Measurements from ENCODE around the gene FAP. TPM values are rescaled to one million over a fixed set of nuclear protein-coding genes. Genes with fewer than 3 reads are reported as not detected.

The FAP gene
- total RNA-seq, 1 experiment from 2014 or later = not detected

DNA sequence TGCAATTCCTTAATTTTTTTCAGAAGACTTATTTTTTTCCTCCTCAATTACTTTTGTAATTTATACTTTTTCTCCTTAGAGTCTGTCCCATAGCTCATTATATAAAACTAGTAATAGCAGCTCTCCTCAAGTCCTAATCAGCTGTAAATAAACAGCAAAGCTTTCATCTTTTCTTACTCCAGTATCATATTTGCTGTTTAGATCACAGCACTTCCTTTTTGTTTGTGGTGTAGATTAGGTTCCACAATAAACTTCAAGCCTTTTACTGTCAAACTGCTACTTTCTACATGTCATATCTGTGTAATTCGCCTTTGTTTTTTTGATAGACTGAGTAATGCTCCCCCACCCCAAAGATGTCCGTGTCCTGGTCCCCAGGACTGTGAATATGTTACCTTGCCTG lies 116.7 kb downstream of the FAP start:
- no TSS peak for BruUV-seq (replicated peaks)
- ATAC-seq (no peak), DNase-seq (no peak)
- no peak overlapping the region for H3K4me3 ChIP-seq (ENCODE audit: low read length)
- H3K4me1 ChIP-seq (ENCODE audit: insufficient read depth, low read length) = no peaks in the 10 kb centered on the region
- H3K9me2 ChIP-seq (replicated peaks; ENCODE audit: low read length) = no peaks in the 10 kb centered on the region
- H2AFZ ChIP-seq (ENCODE audit: low read length) = no peak overlapping the region
- no peak overlapping the region for H3K27ac ChIP-seq (ENCODE audit: low read length)
- H3F3A ChIP-seq (ENCODE audit: low read length, unreplicated experiment) = no peaks in the 10 kb centered on the region
- no peaks in the 10 kb centered on the region for H3K9me3 ChIP-seq (ENCODE audit: low read length)
- H3K9ac ChIP-seq (ENCODE audit: low read length) = no peak overlapping the region
- POLR2A ChIA-PET (ENCODE audit: unreplicated experiment) = no interaction called here
- H3K4me2 ChIP-seq (ENCODE audit: low read length) = no peak overlapping the region
- CTCF ChIA-PET = no interaction called here
- TF ChIP-seq EZH2 (IDR thresholded peaks at IDR 0.05; ENCODE audit: low read length, unreplicated experiment) (no peak), EZH2phosphoT487 (IDR thresholded peaks at IDR 0.05; ENCODE audit: borderline replicate concordance, low read length) (no peak)
- TF ChIP-seq, protein P1, sequence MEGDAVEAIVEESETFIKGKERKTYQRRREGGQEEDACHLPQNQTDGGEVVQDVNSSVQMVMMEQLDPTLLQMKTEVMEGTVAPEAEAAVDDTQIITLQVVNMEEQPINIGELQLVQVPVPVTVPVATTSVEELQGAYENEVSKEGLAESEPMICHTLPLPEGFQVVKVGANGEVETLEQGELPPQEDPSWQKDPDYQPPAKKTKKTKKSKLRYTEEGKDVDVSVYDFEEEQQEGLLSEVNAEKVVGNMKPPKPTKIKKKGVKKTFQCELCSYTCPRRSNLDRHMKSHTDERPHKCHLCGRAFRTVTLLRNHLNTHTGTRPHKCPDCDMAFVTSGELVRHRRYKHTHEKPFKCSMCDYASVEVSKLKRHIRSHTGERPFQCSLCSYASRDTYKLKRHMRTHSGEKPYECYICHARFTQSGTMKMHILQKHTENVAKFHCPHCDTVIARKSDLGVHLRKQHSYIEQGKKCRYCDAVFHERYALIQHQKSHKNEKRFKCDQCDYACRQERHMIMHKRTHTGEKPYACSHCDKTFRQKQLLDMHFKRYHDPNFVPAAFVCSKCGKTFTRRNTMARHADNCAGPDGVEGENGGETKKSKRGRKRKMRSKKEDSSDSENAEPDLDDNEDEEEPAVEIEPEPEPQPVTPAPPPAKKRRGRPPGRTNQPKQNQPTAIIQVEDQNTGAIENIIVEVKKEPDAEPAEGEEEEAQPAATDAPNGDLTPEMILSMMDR (conservative IDR thresholded peaks at IDR 0.05; ENCODE audit: low read depth, low read length) = no peak
- H3K27me3 ChIP-seq (ENCODE audit: low read length) = no peaks in the 10 kb centered on the region
- H3K79me2 ChIP-seq (ENCODE audit: low read length) = no peaks in the 10 kb centered on the region
- no peaks in the 10 kb centered on the region for H4K20me1 ChIP-seq (ENCODE audit: low read length)
- H3K36me3 ChIP-seq (ENCODE audit: low read depth, low read length) = no peaks in the 10 kb centered on the region
- intact Hi-C loops (cut with micrococcal nuclease) = no loop called here

DNA sequence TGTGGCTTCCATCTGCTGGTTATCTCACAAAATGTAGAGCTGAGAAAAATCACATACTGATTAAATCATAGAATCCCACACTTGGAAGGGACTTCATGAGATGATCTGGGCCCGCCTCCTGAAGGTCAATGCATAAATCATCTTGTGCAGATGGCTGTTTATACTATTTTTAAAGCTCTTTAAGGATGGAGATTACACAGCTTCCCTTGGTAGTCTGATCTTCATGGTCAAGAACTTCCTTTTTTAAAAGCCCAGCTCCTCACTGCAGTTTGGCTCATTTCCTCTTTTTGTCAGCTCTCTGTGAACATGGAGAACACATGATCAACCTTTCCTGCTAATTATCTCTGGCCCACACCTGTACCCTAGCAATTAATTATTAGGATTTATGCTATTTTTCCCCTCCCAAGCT lies 117.1 kb downstream of the FAP start:
- POLR2A ChIA-PET (ENCODE audit: unreplicated experiment) = no interaction called here
- no peaks in the 10 kb centered on the region for H3K36me3 ChIP-seq (ENCODE audit: low read depth, low read length)
- H3K9me3 ChIP-seq (ENCODE audit: low read length) = no peaks in the 10 kb centered on the region
- no peaks in the 10 kb centered on the region for H3K9me2 ChIP-seq (replicated peaks; ENCODE audit: low read length)
- no peak for DNase-seq
- H3K27me3 ChIP-seq (ENCODE audit: low read length) = no peaks in the 10 kb centered on the region
- no TSS peak for BruUV-seq (replicated peaks)
- CTCF ChIA-PET = interaction anchor here (0.6 kb wide), 4 partner anchors 21 to 546 kb away, joined by 3 to 14 read pairs (median 4); no protein-coding TSS in a partner anchor
- no peaks in the 10 kb centered on the region for H3F3A ChIP-seq (ENCODE audit: low read length, unreplicated experiment)
- no peak overlapping the region for H3K4me2 ChIP-seq (ENCODE audit: low read length)
- H3K4me1 ChIP-seq (ENCODE audit: insufficient read depth, low read length) = no peaks in the 10 kb centered on the region
- H3K4me3 ChIP-seq (ENCODE audit: low read length) = no peak overlapping the region
- TF ChIP-seq EZH2 (IDR thresholded peaks at IDR 0.05; ENCODE audit: low read length, unreplicated experiment) (no peak), EZH2phosphoT487 (IDR thresholded peaks at IDR 0.05; ENCODE audit: borderline replicate concordance, low read length) (no peak)
- TF ChIP-seq, protein P1 (conservative IDR thresholded peaks at IDR 0.05; ENCODE audit: low read depth, low read length) = no peak
- no peaks in the 10 kb centered on the region for H3K79me2 ChIP-seq (ENCODE audit: low read length)
- H4K20me1 ChIP-seq (ENCODE audit: low read length) = no peaks in the 10 kb centered on the region
- intact Hi-C loops (cut with micrococcal nuclease) = no loop called here
- no peak overlapping the region for H2AFZ ChIP-seq (ENCODE audit: low read length)
- H3K9ac ChIP-seq (ENCODE audit: low read length) = no peak overlapping the region
- ATAC-seq = no peak
- H3K27ac ChIP-seq (ENCODE audit: low read length) = no peak overlapping the region

DNA sequence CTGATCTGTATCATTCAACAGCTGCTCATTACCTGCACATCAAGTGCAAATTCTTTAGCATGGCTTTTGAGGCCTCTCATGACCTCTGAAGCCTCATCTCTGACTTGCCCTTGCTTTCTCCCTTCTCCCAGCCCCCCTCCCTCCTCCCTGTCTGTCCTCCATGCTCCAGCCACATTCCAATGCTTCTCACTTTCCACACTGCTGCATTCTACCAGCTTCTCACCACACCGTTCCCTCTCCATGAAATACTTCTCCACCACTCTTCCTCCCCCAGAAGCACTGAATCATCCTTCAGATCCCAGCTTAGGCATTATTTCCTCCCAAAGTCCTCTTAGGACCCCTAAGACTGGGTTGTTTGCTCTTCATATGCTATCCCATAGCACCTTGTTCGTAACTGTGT lies 118.1 kb downstream of the FAP start:
- peaks cover 7% of the 10 kb centered on the region for H3K4me1 ChIP-seq (ENCODE audit: insufficient read depth, low read length)
- POLR2A ChIA-PET (ENCODE audit: unreplicated experiment) = no interaction called here
- intact Hi-C loops (cut with micrococcal nuclease) = no loop called here
- H2AFZ ChIP-seq (ENCODE audit: low read length) = no peak overlapping the region
- ATAC-seq (no peak), DNase-seq (no peak)
- H3K4me2 ChIP-seq (ENCODE audit: low read length) = no peak overlapping the region
- TF ChIP-seq EZH2phosphoT487 (IDR thresholded peaks at IDR 0.05; ENCODE audit: borderline replicate concordance, low read length) = no peak
- no peak for TF ChIP-seq EZH2 (IDR thresholded peaks at IDR 0.05; ENCODE audit: low read length, unreplicated experiment)
- TF ChIP-seq, protein P1 (conservative IDR thresholded peaks at IDR 0.05; ENCODE audit: low read depth, low read length) = no peak
- no peaks in the 10 kb centered on the region for H3K27me3 ChIP-seq (ENCODE audit: low read length)
- CTCF ChIA-PET = no interaction called here
- H3K36me3 ChIP-seq (ENCODE audit: low read depth, low read length) = no peaks in the 10 kb centered on the region
- H3K79me2 ChIP-seq (ENCODE audit: low read length) = no peaks in the 10 kb centered on the region
- H3K9me3 ChIP-seq (ENCODE audit: low read length) = no peaks in the 10 kb centered on the region
- no peaks in the 10 kb centered on the region for H4K20me1 ChIP-seq (ENCODE audit: low read length)
- no peak overlapping the region for H3K27ac ChIP-seq (ENCODE audit: low read length)
- no TSS peak for BruUV-seq (replicated peaks)
- no peak overlapping the region for H3K4me3 ChIP-seq (ENCODE audit: low read length)
- no peaks in the 10 kb centered on the region for H3F3A ChIP-seq (ENCODE audit: low read length, unreplicated experiment)
- H3K9ac ChIP-seq (ENCODE audit: low read length) = no peak overlapping the region
- no peaks in the 10 kb centered on the region for H3K9me2 ChIP-seq (replicated peaks; ENCODE audit: low read length)
